Activated CD4-positive, alpha-beta T cell treated with anti-CD3 and anti-CD28 coated beads, Interleukin-2, amount 10 ng/mL, durations not matched to agents 24 days and 14 days (primary cell): ENCODE measurements around the gene RPL3. TPM values are rescaled to one million over a fixed set of nuclear protein-coding genes. Genes with fewer than 3 reads are reported as not detected.

ENCODE experiments used
- DNase-seq: peaks from one replicate; pipeline ENCODE4 v3.0.0; 2022
- H3K27ac Mint-ChIP-seq: one replicate; pipeline ENCODE4 v1.8.0; 2022; ENCODE audit warnings: mild to moderate bottlenecking, mixed read lengths
- H3K27me3 Mint-ChIP-seq: one replicate; pipeline ENCODE4 v1.8.0; 2022; ENCODE audit warnings: mixed read lengths
- H3K36me3 Mint-ChIP-seq: one replicate; pipeline ENCODE4 v1.8.0; 2022; ENCODE audit warnings: low read depth, mild to moderate bottlenecking, mixed read lengths
- H3K4me1 Mint-ChIP-seq: one replicate; pipeline ENCODE4 v1.8.0; 2021; ENCODE audit warnings: mixed read lengths
- H3K4me3 Mint-ChIP-seq: one replicate; pipeline ENCODE4 v1.8.0; 2022; ENCODE audit warnings: mild to moderate bottlenecking, moderate library complexity, mixed read lengths
- H3K9me3 Mint-ChIP-seq: one replicate; pipeline ENCODE4 v1.8.0; 2021; ENCODE audit warnings: mixed read lengths
- intact Hi-C: fragments of 100-400 bp; cut with micrococcal nuclease; formaldehyde crosslinking; loops from one replicate; pipeline ENCODE4 v1.15.1; 2023
- total RNA-seq: library from RNA; stranded (reverse); gene quantifications from 2 replicates; pipeline ENCODE4 v1.2.3, GENCODE V29; 2022

The RPL3 gene
- total RNA-seq, 1 donor from 2014 or later: 2,132 TPM

- Mint-ChIP-seq H3K9me3 (no peaks in the 10 kb centered on the region), H3K36me3 (peaks cover 74% of the 10 kb centered on the region), H3K27ac (peak overlapping the region; percentile 78), H3K27me3 (no peaks in the 10 kb centered on the region), H3K4me3 (peak overlapping the region; percentile 94), H3K4me1 (peaks cover 37% of the 10 kb centered on the region)
- intact Hi-C loops: loop anchor here (5.0 to 10.0 kb wide), 3 partner anchors 80 to 312 kb away; partner anchors contain the start of gene MIEF1
- DNase-seq: peak; percentile 72
Measured at GRCh38 chr22:39317084-39317774, 2.2 kb downstream of the RPL3 start.

GRCh38 chr22:39316440-39317083 lies 2.9 kb downstream of the RPL3 start:
- Mint-ChIP-seq H3K36me3 (peaks cover 78% of the 10 kb centered on the region), H3K4me1 (peaks cover 37% of the 10 kb centered on the region), H3K4me3 (peak overlapping the region; percentile 94), H3K27ac (peak overlapping the region; percentile 78), H3K27me3 (no peaks in the 10 kb centered on the region), H3K9me3 (no peaks in the 10 kb centered on the region)
- DNase-seq: peak; percentile 92
- intact Hi-C loops: loop anchor here (5.0 to 10.0 kb wide), 3 partner anchors 79 to 312 kb away; partner anchors contain the start of gene MIEF1

- Mint-ChIP-seq H3K27ac (peak overlapping the region; percentile 53), H3K36me3 (peaks cover 87% of the 10 kb centered on the region), H3K4me3 (peak overlapping the region; percentile 94), H3K9me3 (no peaks in the 10 kb centered on the region), H3K27me3 (no peaks in the 10 kb centered on the region), H3K4me1 (peaks cover 36% of the 10 kb centered on the region)
- intact Hi-C loops: loop anchor here (5.0 to 10.0 kb wide), 3 partner anchors 78 to 311 kb away; partner anchors contain the start of gene MIEF1
- no peak for DNase-seq
Measured at GRCh38 chr22:39315389-39315788, 4.0 kb downstream of the RPL3 start.

GRCh38 chr22:39314251-39314971 lies 5.0 kb downstream of the RPL3 start:
- Mint-ChIP-seq H3K27ac (peak overlapping the region; percentile 8), H3K27me3 (no peaks in the 10 kb centered on the region), H3K4me1 (peaks cover 35% of the 10 kb centered on the region), H3K4me3 (peak overlapping the region; percentile 94), H3K36me3 (peaks cover 84% of the 10 kb centered on the region), H3K9me3 (no peaks in the 10 kb centered on the region)
- intact Hi-C loops: loop anchor here (10.0 kb wide), 1 partner anchor 310 kb away; no protein-coding TSS in a partner anchor
- DNase-seq: no peak

GRCh38 chr22:39313258-39314001 lies 6.0 kb downstream of the RPL3 start:
- Mint-ChIP-seq H3K9me3 (no peaks in the 10 kb centered on the region), H3K27me3 (no peaks in the 10 kb centered on the region), H3K27ac (peak overlapping the region; percentile 60), H3K36me3 (peaks cover 74% of the 10 kb centered on the region), H3K4me1 (peaks cover 39% of the 10 kb centered on the region), H3K4me3 (no peak overlapping the region)
- no peak for DNase-seq
- intact Hi-C loops: loop anchor here (10.0 kb wide), 1 partner anchor 309 kb away; no protein-coding TSS in a partner anchor

- intact Hi-C loops: loop anchor here (10.0 kb wide), 1 partner anchor 308 kb away; no protein-coding TSS in a partner anchor
- H3K36me3 Mint-ChIP-seq: peaks cover 64% of the 10 kb centered on the region
- H3K27me3 Mint-ChIP-seq: no peaks in the 10 kb centered on the region
- H3K4me1 Mint-ChIP-seq: peaks cover 29% of the 10 kb centered on the region
- peak overlapping the region; percentile 32 for H3K27ac Mint-ChIP-seq
- no peak for DNase-seq
- H3K4me3 Mint-ChIP-seq: no peak overlapping the region
- H3K9me3 Mint-ChIP-seq: no peaks in the 10 kb centered on the region
Measured at GRCh38 chr22:39312410-39312809, 7.0 kb downstream of the RPL3 start.

- intact Hi-C loops: loop anchor here (1.0 to 10.0 kb wide), 2 partner anchors 140 to 307 kb away; no protein-coding TSS in a partner anchor
- no peak overlapping the region for H3K4me3 Mint-ChIP-seq
- no peak for DNase-seq
- H3K4me1 Mint-ChIP-seq: peaks cover 23% of the 10 kb centered on the region
- H3K9me3 Mint-ChIP-seq: no peaks in the 10 kb centered on the region
- peaks cover 58% of the 10 kb centered on the region for H3K36me3 Mint-ChIP-seq
- H3K27ac Mint-ChIP-seq: no peak overlapping the region
- H3K27me3 Mint-ChIP-seq: no peaks in the 10 kb centered on the region
Measured at GRCh38 chr22:39311592-39312400, 7.6 kb downstream of the RPL3 start.

GRCh38 chr22:39309881-39310714 lies 9.3 kb downstream of the RPL3 start:
- H3K27ac Mint-ChIP-seq: peak overlapping the region; percentile 61
- no peaks in the 10 kb centered on the region for H3K9me3 Mint-ChIP-seq
- intact Hi-C loops: loop anchor here (10.0 kb wide), 1 partner anchor 305 kb away; no protein-coding TSS in a partner anchor

GRCh38 chr22:39309364-39309861 lies 10.0 kb downstream of the RPL3 start:
- intact Hi-C loops: no loop called here
- DNase-seq: no peak
- H3K27me3 Mint-ChIP-seq: no peaks in the 10 kb centered on the region
- H3K4me3 Mint-ChIP-seq: no peak overlapping the region
- no peaks in the 10 kb centered on the region for H3K9me3 Mint-ChIP-seq
- H3K36me3 Mint-ChIP-seq: peaks cover 35% of the 10 kb centered on the region
- H3K27ac Mint-ChIP-seq: no peak overlapping the region
- peaks cover 6% of the 10 kb centered on the region for H3K4me1 Mint-ChIP-seq

More at GRCh38 chr22:39309881-39310714, 9.3 kb downstream of the RPL3 start:
- Mint-ChIP-seq H3K36me3 (peaks cover 42% of the 10 kb centered on the region), H3K4me3 (no peak overlapping the region), H3K27me3 (no peaks in the 10 kb centered on the region), H3K4me1 (peaks cover 9% of the 10 kb centered on the region)
- no peak for DNase-seq

GRCh38 chr22:39308614-39309363 lies 10.6 kb downstream of the RPL3 start:
- Mint-ChIP-seq H3K27me3 (no peaks in the 10 kb centered on the region), H3K9me3 (no peaks in the 10 kb centered on the region), H3K27ac (no peak overlapping the region), H3K4me3 (no peak overlapping the region), H3K36me3 (peaks cover 28% of the 10 kb centered on the region), H3K4me1 (peaks cover 6% of the 10 kb centered on the region)
- intact Hi-C loops: no loop called here
- DNase-seq: no peak
